MCF 10A (cell line): ENCODE data around the gene DPP6. TPM values are rescaled to one million over a fixed set of nuclear protein-coding genes. Genes with fewer than 3 reads are reported as not detected.
"Not testable (repeated sequence)": the region's sequence is repeated elsewhere in the genome, so short reads cannot be mapped to it uniquely, and the experiment has no call there.

Experiments
- BruUV-seq: library from RNA; stranded (reverse); fragments of 400-500 nt; replicated peaks from 2 replicates; lab custom pipeline; 2021; lab: Mats Ljungman, UMichigan
- CTCF ChIA-PET: fragments of 300-600 bp; sonication (Branson Sonifier 250); formaldehyde crosslinking; extraction: SDS; loops from one replicate; lab custom pipeline; 2021; ENCODE audit warnings: antibody characterized with exemption, inconsistent platforms; lab: Yijun Ruan, JAX
- POLR2A ChIA-PET: fragments of 300-600, 350-650 bp; sonication (Branson Sonifier 250); formaldehyde crosslinking; extraction: SDS; loops from one replicate; lab custom pipeline; 2020; ENCODE audit warnings: antibody characterized with exemption, inconsistent platforms; lab: Yijun Ruan, JAX
- DNase-seq: peaks from one replicate; pipeline ENCODE4 v3.0.0-alpha.2; 2018; ENCODE audit not compliant: unreplicated experiment
- H3K27ac Mint-ChIP-seq: one replicate; pipeline ENCODE4 v1.8.0; 2022; ENCODE audit warnings: mild to moderate bottlenecking, low read depth, mixed read lengths; ENCODE audit not compliant: unreplicated experiment
- H3K27me3 Mint-ChIP-seq: one replicate; pipeline ENCODE4 v1.8.0; 2022; ENCODE audit warnings: mixed read lengths; ENCODE audit not compliant: insufficient read depth, unreplicated experiment
- H3K36me3 Mint-ChIP-seq: one replicate; pipeline ENCODE4 v1.8.0; 2022; ENCODE audit warnings: mild to moderate bottlenecking, moderate library complexity, mixed read lengths; ENCODE audit not compliant: insufficient read depth, unreplicated experiment
- H3K4me1 Mint-ChIP-seq: one replicate; pipeline ENCODE4 v1.8.0; 2022; ENCODE audit warnings: mixed read lengths; ENCODE audit not compliant: insufficient read depth, unreplicated experiment
- H3K4me3 Mint-ChIP-seq: one replicate; pipeline ENCODE4 v1.8.0; 2022; ENCODE audit warnings: mild to moderate bottlenecking, moderate library complexity, mixed read lengths; ENCODE audit not compliant: unreplicated experiment
- H3K9me3 Mint-ChIP-seq: one replicate; pipeline ENCODE4 v1.8.0; 2022; ENCODE audit warnings: mixed read lengths; ENCODE audit not compliant: unreplicated experiment
- intact Hi-C: fragments of 100-400 bp; cut with micrococcal nuclease; formaldehyde crosslinking; loops from 2 replicates; pipeline ENCODE4 v1.14.1; 2022
- total RNA-seq: library from RNA; stranded (reverse); gene quantifications from 2 replicates; pipeline ENCODE4 v1.2.3, GENCODE V29; 2022

DPP6 gene
- total RNA-seq, 1 experiment from 2014 or later: not detected

GRCh38 chr7:154105063-154105462 lies 52.9 kb downstream of the DPP6 start:
- H3K27ac Mint-ChIP-seq, intact Hi-C loops, H3K36me3 Mint-ChIP-seq, POLR2A ChIA-PET, H3K4me1 Mint-ChIP-seq, H3K4me3 Mint-ChIP-seq, BruUV-seq, H3K27me3 Mint-ChIP-seq, DNase-seq: not testable (repeated sequence)
- peaks cover 32% of the 10 kb centered on the region for H3K9me3 Mint-ChIP-seq
- CTCF ChIA-PET: interaction anchor here (0.7 kb wide), 1 partner anchor 1370 kb away, joined by 4 read pairs; no protein-coding TSS in a partner anchor

GRCh38 chr7:154109615-154110014 lies 57.4 kb downstream of the DPP6 start:
- H3K27ac Mint-ChIP-seq, BruUV-seq, H3K4me1 Mint-ChIP-seq, H3K36me3 Mint-ChIP-seq, DNase-seq, intact Hi-C loops, POLR2A ChIA-PET, CTCF ChIA-PET, H3K4me3 Mint-ChIP-seq, H3K27me3 Mint-ChIP-seq: not testable (repeated sequence)
- peaks cover 18% of the 10 kb centered on the region for H3K9me3 Mint-ChIP-seq

DNA sequence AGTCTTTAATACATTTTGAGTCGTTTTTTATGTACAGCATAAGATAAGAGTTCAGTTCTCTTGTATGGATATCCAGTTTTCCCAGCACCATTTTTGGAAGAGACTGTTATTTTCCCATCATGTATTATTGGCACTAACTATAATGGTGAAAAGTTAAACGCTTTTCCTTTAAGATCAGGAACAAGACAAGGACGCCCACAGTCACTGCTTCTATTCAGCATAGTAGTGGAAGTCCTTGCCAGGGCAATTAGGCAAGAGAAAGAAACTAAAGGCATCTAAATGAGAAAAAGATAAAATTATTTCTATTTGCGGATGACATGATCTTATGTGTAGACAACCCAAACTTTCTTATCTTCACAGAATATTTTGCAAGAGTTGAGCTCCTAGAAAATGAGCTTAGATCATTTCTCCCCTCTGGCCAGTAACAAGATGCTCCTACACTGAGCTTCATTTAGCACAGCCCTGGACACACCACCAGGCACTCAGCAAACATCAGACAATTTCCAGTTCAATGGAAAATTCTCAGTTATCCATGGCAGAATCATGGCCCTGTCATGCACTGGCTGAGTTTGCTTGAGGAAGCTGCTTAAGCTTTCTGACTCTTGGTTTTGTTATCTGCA lies 61.6 kb downstream of the DPP6 start:
- H3K4me3 Mint-ChIP-seq, H3K27me3 Mint-ChIP-seq, H3K27ac Mint-ChIP-seq, BruUV-seq, DNase-seq, H3K9me3 Mint-ChIP-seq, intact Hi-C loops, CTCF ChIA-PET, H3K4me1 Mint-ChIP-seq, POLR2A ChIA-PET, H3K36me3 Mint-ChIP-seq: not testable (repeated sequence)

DNA sequence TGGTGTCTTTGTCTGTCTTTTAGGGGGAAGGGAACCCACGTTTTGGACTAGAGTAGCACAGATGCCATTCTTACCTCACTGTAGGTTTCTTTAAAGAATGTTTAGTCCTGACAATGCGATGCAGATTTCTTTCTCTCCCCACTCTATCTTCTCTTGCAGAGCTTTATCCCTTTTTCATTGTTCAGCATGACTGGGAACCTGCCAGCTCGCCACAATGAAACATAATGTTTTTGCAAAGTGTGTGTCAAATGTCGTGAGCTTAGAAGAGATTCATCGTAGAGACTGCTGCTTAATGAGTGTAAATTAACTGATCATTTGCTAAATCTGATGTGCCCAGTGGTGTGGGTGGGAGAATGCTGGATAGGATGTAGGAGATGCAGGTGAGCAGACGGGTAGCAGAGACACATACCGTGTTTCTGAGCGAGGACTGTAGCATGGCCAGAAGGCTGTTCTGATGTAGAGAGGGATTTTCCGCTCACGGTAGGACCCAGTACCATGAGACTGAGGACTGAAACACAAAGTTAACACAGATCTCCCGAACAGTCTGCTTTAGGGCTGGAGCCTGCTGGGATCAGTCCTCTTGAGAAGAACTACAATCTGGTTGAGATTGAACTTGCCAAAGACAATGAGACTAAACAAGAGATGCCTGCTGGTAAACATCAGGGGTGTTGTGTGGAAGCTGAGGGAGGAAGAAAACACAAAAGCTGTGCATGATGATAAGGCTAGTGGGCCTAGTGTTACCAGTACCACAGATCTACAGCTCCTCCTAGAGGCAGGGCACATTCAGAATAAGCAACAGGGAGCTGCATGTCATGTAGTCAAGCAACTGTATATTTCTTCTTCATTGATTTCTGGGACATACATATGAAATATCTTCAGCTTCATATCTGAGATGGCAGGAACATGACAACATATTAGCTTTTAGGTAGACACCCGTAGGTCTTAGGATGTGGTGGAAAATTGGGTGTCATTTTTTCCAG lies 65.5 kb downstream of the DPP6 start:
- BruUV-seq, H3K4me1 Mint-ChIP-seq, intact Hi-C loops, H3K4me3 Mint-ChIP-seq, H3K27ac Mint-ChIP-seq, H3K9me3 Mint-ChIP-seq, DNase-seq, POLR2A ChIA-PET, H3K27me3 Mint-ChIP-seq, CTCF ChIA-PET, H3K36me3 Mint-ChIP-seq: not testable (repeated sequence)

DNA sequence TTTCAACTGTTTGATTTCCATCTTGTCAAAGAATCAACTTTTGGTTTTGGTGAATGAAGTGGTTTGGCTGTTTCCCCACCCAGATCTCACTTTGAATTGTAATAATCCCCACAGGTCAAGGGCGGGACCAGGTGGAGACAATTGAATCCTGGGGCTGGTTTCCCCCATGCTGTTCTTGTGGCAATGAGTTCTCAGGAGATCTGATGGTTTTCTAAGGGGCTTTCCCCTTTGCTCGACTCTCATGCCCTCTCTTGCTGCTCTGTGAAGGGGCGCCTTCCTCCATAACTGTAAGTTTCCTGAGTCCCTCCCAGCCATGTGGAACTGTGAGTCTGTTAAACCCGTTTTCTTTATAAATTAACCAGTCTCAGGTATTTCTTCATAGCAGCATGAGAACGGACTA lies 68.6 kb downstream of the DPP6 start:
- intact Hi-C loops, H3K36me3 Mint-ChIP-seq, POLR2A ChIA-PET, H3K27ac Mint-ChIP-seq, DNase-seq, BruUV-seq, H3K4me3 Mint-ChIP-seq, H3K27me3 Mint-ChIP-seq, H3K4me1 Mint-ChIP-seq, CTCF ChIA-PET: not testable (repeated sequence)
- peaks cover 20% of the 10 kb centered on the region for H3K9me3 Mint-ChIP-seq

DNA sequence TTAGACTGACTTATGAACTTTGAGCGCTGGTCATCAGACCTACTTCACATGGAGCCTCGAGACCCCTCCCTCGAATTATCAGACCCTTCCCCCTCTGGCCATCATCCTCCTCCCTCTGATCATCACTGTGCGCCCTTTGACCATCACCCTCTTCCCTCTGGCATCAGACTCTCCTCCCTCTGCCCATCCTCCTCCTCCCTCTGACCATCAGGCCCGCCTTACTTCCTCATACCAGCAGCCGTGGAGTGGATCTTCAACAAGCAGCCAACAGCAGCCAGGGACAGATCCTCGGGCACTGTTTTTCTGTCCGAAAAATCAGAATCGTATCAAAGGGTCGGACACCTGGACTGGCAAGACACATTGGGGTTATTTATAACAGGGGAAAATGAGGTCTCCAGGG lies 70.5 kb downstream of the DPP6 start:
- H3K4me3 Mint-ChIP-seq, POLR2A ChIA-PET, CTCF ChIA-PET, H3K27ac Mint-ChIP-seq, H3K27me3 Mint-ChIP-seq, H3K36me3 Mint-ChIP-seq, H3K4me1 Mint-ChIP-seq, BruUV-seq, intact Hi-C loops, DNase-seq: not testable (repeated sequence)
- peaks cover 20% of the 10 kb centered on the region for H3K9me3 Mint-ChIP-seq

- CTCF ChIA-PET, BruUV-seq, H3K27me3 Mint-ChIP-seq, POLR2A ChIA-PET, DNase-seq, H3K36me3 Mint-ChIP-seq, H3K4me1 Mint-ChIP-seq, H3K4me3 Mint-ChIP-seq, intact Hi-C loops, H3K27ac Mint-ChIP-seq: not testable (repeated sequence)
- H3K9me3 Mint-ChIP-seq: peaks cover 20% of the 10 kb centered on the region
Observed at GRCh38 chr7:154123397-154123796, 71.2 kb downstream of the DPP6 start.

GRCh38 chr7:154129142-154129541 lies 76.9 kb downstream of the DPP6 start:
- CTCF ChIA-PET, H3K27ac Mint-ChIP-seq, H3K36me3 Mint-ChIP-seq, H3K4me1 Mint-ChIP-seq, BruUV-seq, POLR2A ChIA-PET, intact Hi-C loops, DNase-seq, H3K4me3 Mint-ChIP-seq, H3K27me3 Mint-ChIP-seq: not testable (repeated sequence)
- peaks cover 23% of the 10 kb centered on the region for H3K9me3 Mint-ChIP-seq

GRCh38 chr7:154132617-154133016 lies 80.4 kb downstream of the DPP6 start:
- peaks cover 28% of the 10 kb centered on the region for H3K9me3 Mint-ChIP-seq
- H3K27ac Mint-ChIP-seq, H3K4me1 Mint-ChIP-seq, intact Hi-C loops, H3K36me3 Mint-ChIP-seq, H3K27me3 Mint-ChIP-seq, POLR2A ChIA-PET, DNase-seq, CTCF ChIA-PET, H3K4me3 Mint-ChIP-seq, BruUV-seq: not testable (repeated sequence)
